ENCODE measurements around the gene ADSS2.
"Not testable (repeated sequence)": the region's sequence is repeated elsewhere in the genome, so short reads cannot be mapped to it uniquely, and the experiment has no call there.

The ADSS2 gene

GRCh38 chr1:244403431-244403830, 48.3 kb downstream of the ADSS2 start:
- in situ Hi-C loops (cut with HindIII; ENCODE audit: low sequenced_read_pairs): no loop called here

GRCh38 chr1:244400974-244401373, 50.7 kb downstream of the ADSS2 start:
- in situ Hi-C loops (cut with HindIII; ENCODE audit: low sequenced_read_pairs): no loop called here

GRCh38 chr1:244397131-244397530, 54.6 kb downstream of the ADSS2 start:
- in situ Hi-C loops (cut with HindIII; ENCODE audit: low sequenced_read_pairs): no loop called here

- in situ Hi-C loops (cut with HindIII; ENCODE audit: low sequenced_read_pairs): no loop called here
Measured at GRCh38 chr1:244395965-244396364, 55.7 kb downstream of the ADSS2 start.

GRCh38 chr1:244394826-244395765, 56.6 kb downstream of the ADSS2 start:
- in situ Hi-C loops (cut with HindIII; ENCODE audit: low sequenced_read_pairs): no loop called here

GRCh38 chr1:244394346-244394745, 57.4 kb downstream of the ADSS2 start:
- in situ Hi-C loops (cut with HindIII; ENCODE audit: low sequenced_read_pairs): no loop called here

- in situ Hi-C loops (cut with HindIII; ENCODE audit: low sequenced_read_pairs): no loop called here
Measured at GRCh38 chr1:244393604-244394176, 58.0 kb downstream of the ADSS2 start.

GRCh38 chr1:244391761-244392160, 59.9 kb downstream of the ADSS2 start:
- in situ Hi-C loops (cut with HindIII; ENCODE audit: low sequenced_read_pairs): no loop called here

- in situ Hi-C loops (cut with HindIII; ENCODE audit: low sequenced_read_pairs): no loop called here
Measured at GRCh38 chr1:244388961-244389360, 62.7 kb downstream of the ADSS2 start.

- in situ Hi-C loops (cut with HindIII; ENCODE audit: low sequenced_read_pairs): no loop called here
Measured at GRCh38 chr1:244387415-244387814, 64.3 kb downstream of the ADSS2 start.

GRCh38 chr1:244386595-244386994, 65.1 kb downstream of the ADSS2 start:
- in situ Hi-C loops (cut with HindIII; ENCODE audit: low sequenced_read_pairs): no loop called here

GRCh38 chr1:244384066-244384465, 67.6 kb downstream of the ADSS2 start:
- in situ Hi-C loops (cut with HindIII; ENCODE audit: low sequenced_read_pairs): no loop called here

- in situ Hi-C loops (cut with HindIII; ENCODE audit: low sequenced_read_pairs): no loop called here
Measured at GRCh38 chr1:244383278-244383884, 68.3 kb downstream of the ADSS2 start.

GRCh38 chr1:244381878-244382565, 69.7 kb downstream of the ADSS2 start:
- in situ Hi-C loops (cut with HindIII; ENCODE audit: low sequenced_read_pairs): no loop called here

GRCh38 chr1:244376126-244376525, 75.6 kb downstream of the ADSS2 start:
- in situ Hi-C loops (cut with HindIII; ENCODE audit: low sequenced_read_pairs): no loop called here

GRCh38 chr1:244375051-244375450, 76.7 kb downstream of the ADSS2 start:
- in situ Hi-C loops (cut with HindIII; ENCODE audit: low sequenced_read_pairs): no loop called here

GRCh38 chr1:244374484-244374883, 77.2 kb downstream of the ADSS2 start:
- in situ Hi-C loops (cut with HindIII; ENCODE audit: low sequenced_read_pairs): not testable (repeated sequence)

- in situ Hi-C loops (cut with HindIII; ENCODE audit: low sequenced_read_pairs): no loop called here
Measured at GRCh38 chr1:244371242-244372141, 80.2 kb downstream of the ADSS2 start.

- in situ Hi-C loops (cut with HindIII; ENCODE audit: low sequenced_read_pairs): no loop called here
Measured at GRCh38 chr1:244370060-244370637, 81.6 kb downstream of the ADSS2 start.

Measured in endothelial cell of hepatic sinusoid (primary cell).